Astrocyte of the cerebellum (primary cell): ENCODE results near the gene FSTL4.
"Not testable (repeated sequence)": the region's sequence is repeated elsewhere in the genome, so short reads cannot be mapped to it uniquely, and the experiment has no call there.

Experiments
- DNase-seq: peaks from one replicate; pipeline ENCODE4 v3.0.0-alpha.2; 2011; ENCODE audit warnings: low read depth
- H3K4me3 ChIP-seq: 2 replicates; pipeline ENCODE4 v1.5.1; 2011; ENCODE audit warnings: mild to moderate bottlenecking, low read depth, low read length, moderate library complexity
- CTCF ChIP-seq: IDR thresholded peaks from 2 replicates; pipeline ENCODE4 v1.5.1; 2012; ENCODE audit warnings: low read length, low read depth, moderate library complexity, mild to moderate bottlenecking; ENCODE audit errors: missing control alignments
- in situ Hi-C: cut with HindIII; loops from 2 replicates; pipeline ENCODE4 v1.10.0; 2017; ENCODE audit warnings: low sequenced_read_pairs

The FSTL4 gene

GRCh38 chr5:133451926-133452325, 160.4 kb downstream of the FSTL4 start:
- DNase-seq, result no peak
- no peak overlapping the region for H3K4me3 ChIP-seq
- in situ Hi-C loops, result no loop called here
- no peak for TF ChIP-seq CTCF

GRCh38 chr5:133450286-133450685, 162.1 kb downstream of the FSTL4 start:
- no peak for TF ChIP-seq CTCF
- in situ Hi-C loops, result no loop called here
- H3K4me3 ChIP-seq, result no peak overlapping the region
- DNase-seq, result no peak

GRCh38 chr5:133449181-133449580, 163.2 kb downstream of the FSTL4 start:
- in situ Hi-C loops, result no loop called here
- no peak for DNase-seq
- H3K4me3 ChIP-seq, result no peak overlapping the region
- TF ChIP-seq CTCF, result no peak

- in situ Hi-C loops, result no loop called here
- no peak for DNase-seq
- H3K4me3 ChIP-seq, result no peak overlapping the region
- no peak for TF ChIP-seq CTCF
Observed at GRCh38 chr5:133446440-133446839, 165.9 kb downstream of the FSTL4 start.

- TF ChIP-seq CTCF, result no peak
- in situ Hi-C loops, result no loop called here
- no peak overlapping the region for H3K4me3 ChIP-seq
- no peak for DNase-seq
Observed at GRCh38 chr5:133445744-133446143, 166.6 kb downstream of the FSTL4 start.

GRCh38 chr5:133445204-133445603, 167.1 kb downstream of the FSTL4 start:
- in situ Hi-C loops, DNase-seq, H3K4me3 ChIP-seq: not testable (repeated sequence)

GRCh38 chr5:133444711-133445110, 167.6 kb downstream of the FSTL4 start:
- in situ Hi-C loops, result no loop called here
- no peak for DNase-seq
- no peak for TF ChIP-seq CTCF
- no peak overlapping the region for H3K4me3 ChIP-seq
